GM12865 (cell line): ENCODE measurements around the gene SDC3.

Source experiments
- DNase-seq: peaks from one replicate; pipeline ENCODE4 v3.0.0; 2010; ENCODE audit warnings: low read depth
- H3K4me3 ChIP-seq: 2 replicates; pipeline ENCODE4 v1.5.1; 2011; ENCODE audit warnings: mild to moderate bottlenecking, low read depth, low read length, control low read depth
- TF ChIP-seq, protein P1 (sequence below): IDR thresholded peaks from 2 replicates; pipeline ENCODE4 v1.5.1; 2011; ENCODE audit warnings: low read length, control low read depth, low read depth, inconsistent platforms; ENCODE audit not compliant: insufficient read depth; ENCODE audit errors: missing control alignments

The SDC3 gene

DNA sequence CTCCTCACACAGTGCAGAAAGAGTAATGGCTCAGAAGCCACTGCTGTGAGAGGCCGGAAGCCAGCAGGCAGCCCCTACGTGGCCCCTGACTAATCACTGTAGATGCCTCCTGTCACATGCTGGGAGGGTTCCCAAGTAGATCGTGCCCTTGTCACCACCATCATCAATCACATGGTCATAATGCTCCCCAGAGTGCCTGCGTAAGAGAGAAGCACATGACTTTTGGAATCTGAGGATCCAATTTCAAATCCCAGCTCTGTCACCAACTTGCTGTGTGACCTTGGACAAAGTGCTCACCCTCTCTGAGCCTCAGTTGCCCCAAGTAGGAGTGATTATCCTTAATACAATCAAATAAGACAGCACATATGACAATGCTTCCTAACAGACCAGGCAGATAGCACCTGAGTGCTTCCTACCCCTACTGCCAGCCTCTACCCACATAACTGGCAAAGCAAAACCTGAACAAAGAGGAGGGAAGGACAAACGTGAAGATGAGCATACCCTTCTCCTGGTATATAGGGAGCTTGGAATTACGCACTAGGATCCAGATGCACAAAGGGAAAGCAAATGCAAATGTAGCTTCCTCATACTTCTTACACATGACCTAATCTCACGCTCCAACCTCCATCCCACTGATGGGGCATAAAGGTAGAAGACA, 65.7 kb downstream of the SDC3 start:
- DNase-seq, result no peak
- H3K4me3 ChIP-seq, result no peak overlapping the region
- TF ChIP-seq, protein P1, sequence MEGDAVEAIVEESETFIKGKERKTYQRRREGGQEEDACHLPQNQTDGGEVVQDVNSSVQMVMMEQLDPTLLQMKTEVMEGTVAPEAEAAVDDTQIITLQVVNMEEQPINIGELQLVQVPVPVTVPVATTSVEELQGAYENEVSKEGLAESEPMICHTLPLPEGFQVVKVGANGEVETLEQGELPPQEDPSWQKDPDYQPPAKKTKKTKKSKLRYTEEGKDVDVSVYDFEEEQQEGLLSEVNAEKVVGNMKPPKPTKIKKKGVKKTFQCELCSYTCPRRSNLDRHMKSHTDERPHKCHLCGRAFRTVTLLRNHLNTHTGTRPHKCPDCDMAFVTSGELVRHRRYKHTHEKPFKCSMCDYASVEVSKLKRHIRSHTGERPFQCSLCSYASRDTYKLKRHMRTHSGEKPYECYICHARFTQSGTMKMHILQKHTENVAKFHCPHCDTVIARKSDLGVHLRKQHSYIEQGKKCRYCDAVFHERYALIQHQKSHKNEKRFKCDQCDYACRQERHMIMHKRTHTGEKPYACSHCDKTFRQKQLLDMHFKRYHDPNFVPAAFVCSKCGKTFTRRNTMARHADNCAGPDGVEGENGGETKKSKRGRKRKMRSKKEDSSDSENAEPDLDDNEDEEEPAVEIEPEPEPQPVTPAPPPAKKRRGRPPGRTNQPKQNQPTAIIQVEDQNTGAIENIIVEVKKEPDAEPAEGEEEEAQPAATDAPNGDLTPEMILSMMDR, result no peak

DNA sequence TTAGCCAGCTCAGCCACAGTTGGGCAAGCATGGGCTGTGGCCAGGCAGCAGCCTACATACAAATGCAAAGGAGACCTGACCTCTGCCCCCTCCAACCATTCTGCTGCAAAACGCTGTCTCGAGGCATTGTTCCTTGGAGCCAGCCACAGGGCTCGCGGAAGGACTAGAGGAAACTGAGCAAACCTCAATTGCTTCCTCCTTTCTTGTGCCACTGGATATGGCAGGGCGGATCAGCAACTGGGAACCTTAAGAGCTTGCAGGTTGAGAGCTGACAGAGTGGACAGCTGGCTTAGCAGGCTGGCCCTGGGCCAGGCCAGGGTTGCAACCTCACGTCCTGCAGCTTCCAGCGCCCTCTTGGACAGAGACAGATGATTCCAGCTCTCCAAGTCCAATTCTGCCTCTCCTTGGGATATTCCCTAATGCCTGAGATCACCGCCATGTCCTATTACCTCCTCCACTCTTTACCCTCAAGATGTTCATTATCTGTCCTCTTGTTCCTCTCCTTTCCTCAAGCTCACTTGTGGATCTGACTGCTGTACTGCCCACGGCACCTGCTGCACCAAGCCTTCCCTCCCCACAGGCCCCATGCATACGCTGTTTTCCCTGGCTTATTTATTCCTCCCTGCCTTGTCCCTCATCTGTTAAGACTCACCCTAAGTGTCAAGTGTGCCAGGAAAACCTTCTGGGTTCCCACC, 67.5 kb downstream of the SDC3 start:
- H3K4me3 ChIP-seq, result no peak overlapping the region
- no peak for DNase-seq
- TF ChIP-seq, protein P1, result no peak

DNA sequence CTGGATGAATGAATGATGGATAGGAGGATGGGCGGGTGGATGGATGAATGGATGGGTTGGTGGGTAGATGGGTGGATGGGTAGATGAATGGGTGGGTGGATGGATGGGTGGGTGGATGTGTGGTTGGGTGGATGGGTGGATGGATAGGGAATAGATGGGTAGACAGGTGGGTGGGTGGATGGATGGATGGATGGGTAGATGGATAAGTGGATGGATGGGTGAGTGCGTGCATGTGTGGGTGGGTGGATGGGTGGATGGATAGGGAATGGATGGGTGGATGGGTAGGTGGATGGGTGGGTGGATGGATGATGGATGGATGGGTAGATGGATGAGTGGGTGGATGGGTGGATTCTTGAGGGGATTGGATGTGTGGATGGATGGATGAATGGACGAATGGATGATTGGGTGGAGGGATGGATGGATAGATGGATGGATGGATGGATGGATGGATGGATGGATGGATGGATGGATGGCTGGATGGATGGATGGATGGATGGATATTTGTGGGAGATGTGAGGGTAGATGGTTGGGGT, 68.7 kb downstream of the SDC3 start:
- TF ChIP-seq, protein P1, result no peak
- H3K4me3 ChIP-seq, result no peak overlapping the region
- no peak for DNase-seq

DNA sequence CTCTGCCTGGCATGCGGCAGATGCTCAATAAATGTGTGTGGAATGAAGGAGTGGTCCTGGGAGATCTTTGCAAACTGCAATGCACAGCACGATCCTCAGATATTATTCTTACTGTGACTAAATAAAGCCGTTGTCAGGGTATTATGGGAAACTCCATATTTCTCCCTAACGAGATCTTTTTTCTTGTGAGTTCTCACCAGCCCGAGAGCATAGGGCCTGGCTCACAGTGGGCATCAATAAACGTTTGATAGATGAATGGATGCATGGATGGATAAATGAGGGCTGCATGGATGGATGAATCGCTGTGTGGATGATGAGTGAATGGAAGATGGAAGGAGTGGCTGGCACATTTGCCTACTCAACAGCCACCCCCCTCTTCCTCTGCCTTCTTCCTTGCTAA, 69.6 kb downstream of the SDC3 start:
- no peak overlapping the region for H3K4me3 ChIP-seq
- DNase-seq, result no peak
- TF ChIP-seq, protein P1, result no peak

GRCh38 chr1:30837653-30838052, 70.9 kb downstream of the SDC3 start:
- TF ChIP-seq, protein P1, result no peak
- no peak overlapping the region for H3K4me3 ChIP-seq
- DNase-seq, result no peak

GRCh38 chr1:30834253-30834652, 74.3 kb downstream of the SDC3 start:
- no peak overlapping the region for H3K4me3 ChIP-seq
- TF ChIP-seq, protein P1, result no peak
- DNase-seq, result no peak
